Keratinocyte (primary cell): ENCODE results near the gene BAZ1B. TPM values are rescaled to one million over a fixed set of nuclear protein-coding genes. Genes with fewer than 3 reads are reported as not detected.

Experiments
- DNase-seq: peaks from one replicate; pipeline ENCODE4 v3.0.0-alpha.2; 2011; ENCODE audit warnings: low read depth, missing footprints, low spot score
- FAIRE-seq: peaks from 2 replicates; lab custom pipeline; 2011; peaks lifted over from hg19 to GRCh38; lab: Jason Lieb, UNC
- H2AFZ ChIP-seq: 2 replicates; pipeline ENCODE4 v1.6.0; 2012; ENCODE audit warnings: low read length, control low read depth, inconsistent platforms; ENCODE audit not compliant: control insufficient read depth
- H3K27ac ChIP-seq: 2 replicates; pipeline ENCODE4 v1.5.1; 2011; ENCODE audit warnings: low read length; ENCODE audit not compliant: control insufficient read depth, insufficient read depth
- H3K27me3 ChIP-seq: 3 replicates; pipeline ENCODE4 v1.6.0; 2011; ENCODE audit warnings: low read length; ENCODE audit not compliant: control insufficient read depth, insufficient read depth; ENCODE audit errors: extremely low read depth
- H3K36me3 ChIP-seq, 2 experiments: 2 replicates in 1 of 2; 3 replicates in 1 of 2; pipeline ENCODE4 v1.5.1; 2011; ENCODE audit warnings: low read length in 2 of 2, mild to moderate bottlenecking in 1 of 2; ENCODE audit not compliant: control insufficient read depth in 2 of 2, insufficient read depth in 2 of 2; ENCODE audit errors: extremely low read depth in 1 of 2
- H3K4me1 ChIP-seq: 3 replicates; pipeline ENCODE4 v1.5.1; 2011; ENCODE audit warnings: low read length; ENCODE audit not compliant: control insufficient read depth, insufficient read depth; ENCODE audit errors: extremely low read depth
- H3K4me2 ChIP-seq: 3 replicates; pipeline ENCODE4 v1.6.0; 2011; ENCODE audit warnings: low read depth, low read length; ENCODE audit not compliant: control insufficient read depth, insufficient read depth; ENCODE audit errors: extremely low read depth
- H3K4me3 ChIP-seq, 3 experiments: fragments of 200-600 bp in 1 of 3; sonication (generic) in 1 of 3; 2 replicates in 2 of 3; 3 replicates in 1 of 3; pipeline ENCODE4 v1.5.1; 2011 to 2016; ENCODE audit warnings: low read length in 3 of 3, mild to moderate bottlenecking in 3 of 3, control low read depth in 2 of 3, inconsistent platforms in 1 of 3, low read depth in 1 of 3, mixed read lengths in 1 of 3, mixed run types in 1 of 3, moderate library complexity in 1 of 3; ENCODE audit not compliant: control insufficient read depth in 2 of 3, insufficient read depth in 2 of 3; ENCODE audit errors: extremely low read depth in 1 of 3
- H3K79me2 ChIP-seq: 2 replicates; pipeline ENCODE4 v1.6.0; 2012; ENCODE audit warnings: low read length; ENCODE audit not compliant: control insufficient read depth, insufficient read depth
- H3K9ac ChIP-seq: 3 replicates; pipeline ENCODE4 v1.6.0; 2011; ENCODE audit warnings: low read length; ENCODE audit not compliant: control insufficient read depth, insufficient read depth; ENCODE audit errors: extremely low read depth
- H3K9me1 ChIP-seq: 3 replicates; pipeline ENCODE4 v1.6.0; 2011; ENCODE audit warnings: low read length; ENCODE audit not compliant: control insufficient read depth, insufficient read depth; ENCODE audit errors: extremely low read depth
- H3K9me3 ChIP-seq: 2 replicates; pipeline ENCODE4 v1.5.1; 2012; ENCODE audit warnings: low read depth, low read length; ENCODE audit not compliant: control insufficient read depth
- H4K20me1 ChIP-seq: 3 replicates; pipeline ENCODE4 v1.6.0; 2011; ENCODE audit warnings: low read length; ENCODE audit not compliant: control insufficient read depth, insufficient read depth; ENCODE audit errors: extremely low read depth
- CTCF ChIP-seq, 3 experiments: IDR thresholded peaks in 1 of 3; conservative IDR thresholded peaks in 1 of 3; optimal IDR thresholded peaks in 1 of 3; 2 replicates in 2 of 3; 3 replicates in 1 of 3; pipeline versions ENCODE3 to v1.5.1; 2011; ENCODE audit warnings: low read length in 3 of 3, mild to moderate bottlenecking in 3 of 3, moderate library complexity in 2 of 3, control low read depth in 1 of 3, inconsistent platforms in 1 of 3; ENCODE audit not compliant: insufficient read depth in 2 of 3; ENCODE audit errors: extremely low read depth in 1 of 3
- EZH2 ChIP-seq: IDR thresholded peaks from one replicate; pipeline ENCODE4 v1.6.1; 2012; ENCODE audit warnings: inconsistent platforms, mild to moderate bottlenecking, low read length, moderate library complexity
- dilution Hi-C: fragments of 300-500 bp; cut with MboI; formaldehyde crosslinking; loops from one replicate; pipeline ENCODE4 v1.7.0; 2020; ENCODE audit warnings: low sequenced_read_pairs; ENCODE audit not compliant: extremely low pct_ligation_motif_present
- polyA plus RNA-seq, 5 experiments: library from polyadenylated mRNA; depleted of rRNA in 3 of 5; stranded (reverse) in 3 of 5; stranded (forward) in 1 of 5; unstranded in 1 of 5; fragments of >200 nt; gene quantifications; 1 replicate in 1 of 5; 2 replicates in 3 of 5; 3 replicates in 1 of 5; pipeline versions ENCODE4 v1.2.1 to v1.2.3, GENCODE V29; 2011 to 2012; ENCODE audit warnings: missing spikeins in 2 of 5, low read depth in 1 of 5, low replicate concordance in 1 of 5

Gene BAZ1B
- polyA plus RNA-seq, 1 donor (not counting 4 experiments of a cell fraction or from before 2014, with no cell fraction given) = 24.3 TPM

DNA sequence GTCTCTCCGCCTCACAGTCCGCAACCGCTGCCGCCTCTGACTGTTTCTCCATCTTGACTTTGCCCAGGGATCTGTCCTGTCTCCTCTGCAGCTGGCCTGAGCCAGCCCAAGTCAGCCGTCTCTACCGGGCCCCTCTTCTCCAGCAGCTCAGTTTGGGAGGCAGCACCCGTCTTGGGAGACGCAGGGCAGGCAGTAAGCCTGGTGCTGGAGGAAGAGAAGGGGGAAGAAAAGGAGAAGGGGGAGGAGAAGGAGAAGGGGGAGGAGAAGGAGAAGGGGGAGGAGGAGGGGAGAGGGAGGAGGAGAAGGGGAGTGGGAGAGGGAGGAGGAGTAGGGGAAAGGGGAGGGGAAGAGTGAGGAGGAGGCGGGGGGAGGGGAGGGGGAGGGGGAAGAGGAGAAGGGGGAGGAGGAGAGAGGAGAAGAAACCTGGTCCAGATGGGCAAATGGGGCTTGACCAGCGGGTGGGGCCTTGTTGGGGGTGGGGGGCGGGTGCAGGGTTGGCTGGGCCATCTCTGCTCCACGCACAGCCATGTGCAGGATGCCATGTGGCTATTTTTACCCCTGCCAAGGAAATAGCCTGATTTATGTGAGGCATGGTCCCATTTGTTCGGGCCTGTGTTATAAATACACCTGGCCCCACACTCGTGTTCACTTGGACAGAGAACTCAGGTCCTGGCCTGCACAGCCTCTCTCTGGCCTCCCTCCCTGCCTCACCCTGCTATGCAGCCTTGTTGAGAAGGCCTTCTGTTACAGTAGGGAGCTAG, 124.4 kb downstream of the BAZ1B start:
- Histone ChIP-seq H4K20me1 (no peaks in the 10 kb centered on the region), H3K27ac (no peak overlapping the region), H3K27me3 (no peaks in the 10 kb centered on the region), H3K9me1 (no peaks in the 10 kb centered on the region), H2AFZ (no peak overlapping the region), H3K4me1 (no peaks in the 10 kb centered on the region), H3K9ac (no peak overlapping the region), H3K9me3 (no peaks in the 10 kb centered on the region), H3K36me3 (no peaks in the 10 kb centered on the region), H3K4me3 (no peak overlapping the region), H3K4me2 (no peak overlapping the region), H3K79me2 (no peaks in the 10 kb centered on the region)
- no peak for TF ChIP-seq EZH2
- dilution Hi-C loops = no loop called here
- FAIRE-seq (no peak), DNase-seq (no peak)

DNA sequence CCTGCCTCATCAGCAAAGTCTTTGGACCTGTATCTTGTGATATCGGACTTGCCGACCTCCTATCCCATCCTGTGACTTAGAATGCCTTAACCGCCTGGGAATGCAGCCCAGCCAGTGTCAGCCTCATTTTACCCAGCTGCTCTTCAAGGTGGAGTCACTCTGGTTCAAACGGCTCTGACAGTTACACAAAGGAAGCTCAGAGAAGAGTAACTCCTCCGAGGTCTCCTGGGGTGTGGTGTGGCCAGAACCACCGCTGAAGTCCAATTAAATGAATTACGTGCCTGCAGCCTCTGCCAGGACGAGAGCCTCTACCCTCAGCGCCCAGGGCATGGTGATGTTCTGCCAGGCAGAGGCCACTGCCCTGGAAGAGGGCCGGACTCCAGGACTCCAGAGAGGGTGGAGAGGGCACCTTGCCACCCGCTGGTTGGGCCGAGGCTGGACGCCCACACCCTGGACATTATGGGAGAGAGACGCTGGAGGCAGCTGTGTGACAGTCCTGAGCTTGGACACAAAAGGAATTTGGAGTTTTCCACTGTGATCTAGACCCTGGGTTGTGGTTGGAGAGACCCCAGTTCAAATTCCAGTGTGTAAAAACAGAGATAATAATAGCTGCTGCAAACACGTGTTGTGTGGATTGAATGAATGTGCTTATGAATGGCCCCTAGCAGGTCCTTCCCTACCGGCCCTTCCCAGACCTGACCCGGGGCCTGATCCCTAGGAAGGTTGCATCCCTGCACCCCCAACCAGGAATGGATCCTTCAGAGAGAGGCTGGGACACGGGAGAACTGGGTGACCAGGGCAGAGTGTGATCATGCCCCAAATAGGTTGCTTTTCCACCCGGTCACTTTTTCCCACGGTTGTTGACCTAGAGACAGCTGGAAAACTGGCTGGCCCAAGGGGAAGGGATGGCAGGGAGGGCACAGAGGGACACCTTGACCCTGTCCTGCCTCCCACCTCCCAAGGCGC, 126.3 kb downstream of the BAZ1B start:
- H3K79me2 ChIP-seq = no peaks in the 10 kb centered on the region
- FAIRE-seq (no peak), DNase-seq (no peak)
- dilution Hi-C loops = no loop called here
- no peaks in the 10 kb centered on the region for H3K4me1 ChIP-seq
- no peaks in the 10 kb centered on the region for H4K20me1 ChIP-seq
- no peaks in the 10 kb centered on the region for H3K9me1 ChIP-seq
- no peak overlapping the region for H3K4me2 ChIP-seq
- H3K4me3 ChIP-seq = no peak overlapping the region
- H3K9me3 ChIP-seq = no peaks in the 10 kb centered on the region
- no peak overlapping the region for H3K27ac ChIP-seq
- TF ChIP-seq CTCF (optimal IDR thresholded peaks at IDR 0.05 in 1 of 3, IDR thresholded peaks at IDR 0.05 in 1 of 3, conservative IDR thresholded peaks at IDR 0.05 in 1 of 3; ENCODE audit: extremely low read depth in 1 of 3, insufficient read depth in 2 of 3, low read length in 3 of 3) = no peak
- TF ChIP-seq EZH2 = no peak
- H3K9ac ChIP-seq = no peak overlapping the region
- no peaks in the 10 kb centered on the region for H3K27me3 ChIP-seq
- H3K36me3 ChIP-seq = no peaks in the 10 kb centered on the region
- no peak overlapping the region for H2AFZ ChIP-seq
